AG09319 (cell line): ENCODE data around the gene PHYHIPL.

Source experiments
- DNase-seq: peaks from one replicate; pipeline ENCODE4 v3.0.0-alpha.2; 2010; ENCODE audit warnings: low read depth; ENCODE audit errors: extremely low read depth
- CTCF ChIP-seq: IDR thresholded peaks from 2 replicates; pipeline ENCODE4 v1.5.1; 2011; ENCODE audit warnings: low read depth, mild to moderate bottlenecking, inconsistent platforms, low read length, moderate library complexity

PHYHIPL gene

GRCh38 chr10:59279991-59280505 is 103.6 kb downstream of the PHYHIPL start:
- TF ChIP-seq CTCF, result no peak
- DNase-seq, result no peak

GRCh38 chr10:59281861-59282260 is 105.4 kb downstream of the PHYHIPL start:
- no peak for DNase-seq
- no peak for TF ChIP-seq CTCF

GRCh38 chr10:59283456-59284091 is 107.1 kb downstream of the PHYHIPL start:
- TF ChIP-seq CTCF, result no peak
- no peak for DNase-seq

GRCh38 chr10:59284118-59284975 is 107.9 kb downstream of the PHYHIPL start:
- TF ChIP-seq CTCF, result no peak
- no peak for DNase-seq

GRCh38 chr10:59285073-59285472 is 108.6 kb downstream of the PHYHIPL start:
- no peak for DNase-seq

GRCh38 chr10:59285848-59286247 is 109.4 kb downstream of the PHYHIPL start:
- no peak for DNase-seq
- no peak for TF ChIP-seq CTCF

More at GRCh38 chr10:59285073-59285472, 108.6 kb downstream of the PHYHIPL start:
- TF ChIP-seq CTCF, result no peak

GRCh38 chr10:59287587-59288255 is 111.3 kb downstream of the PHYHIPL start:
- TF ChIP-seq CTCF, result no peak
- no peak for DNase-seq
